Endothelial cell of umbilical vein (primary cell): ENCODE results near the gene CHERP. TPM values are rescaled to one million over a fixed set of nuclear protein-coding genes. Genes with fewer than 3 reads are reported as not detected.
A peak's percentile ranks its signal among the peaks of the same experiment; 100 is the strongest.

Source experiments
- BruUV-seq: library from RNA; stranded (reverse); fragments of 400-500 nt; replicated peaks from 2 replicates; lab custom pipeline; 2021; lab: Mats Ljungman, UMichigan
- CTCF ChIA-PET: fragments of 300-600, 350-600 bp; sonication (Branson Sonifier 250); formaldehyde crosslinking; loops from one replicate; lab custom pipeline; 2021; ENCODE audit warnings: antibody characterized with exemption, inconsistent platforms; lab: Charles Lee
- POLR2A ChIA-PET: fragments of 300-600, 350-600 bp; sonication (Branson Sonifier 250); formaldehyde crosslinking; loops from one replicate; lab custom pipeline; 2021; ENCODE audit warnings: antibody characterized with exemption, inconsistent platforms; lab: Charles Lee
- DNase-seq: peaks from one replicate; pipeline ENCODE4 v3.0.0-alpha.2; 2011; ENCODE audit warnings: low read depth, low spot score
- FAIRE-seq: peaks from 2 replicates; lab custom pipeline; 2011; peaks lifted over from hg19 to GRCh38; lab: Jason Lieb, UNC
- H2AFZ ChIP-seq: 2 replicates; pipeline ENCODE4 v1.6.0; 2012; ENCODE audit warnings: low read depth, low read length, control low read depth, inconsistent platforms
- H3K27ac ChIP-seq: 2 replicates; pipeline ENCODE4 v1.5.1; 2011; ENCODE audit warnings: low read depth, mild to moderate bottlenecking, control low read depth, low read length, moderate library complexity; ENCODE audit not compliant: insufficient read depth
- H3K27me3 ChIP-seq, 2 experiments: 2 replicates each; pipeline versions ENCODE4 v1.6.0 to v1.6.1; 2011; ENCODE audit warnings: low read length in 2 of 2, mixed read lengths in 1 of 2; ENCODE audit not compliant: control insufficient read depth in 2 of 2, insufficient read depth in 2 of 2
- H3K36me3 ChIP-seq, 2 experiments: 2 replicates in 1 of 2; 3 replicates in 1 of 2; pipeline ENCODE4 v1.5.1; 2011; ENCODE audit warnings: low read length in 2 of 2, mild to moderate bottlenecking in 1 of 2, moderate library complexity in 1 of 2; ENCODE audit not compliant: control insufficient read depth in 2 of 2, insufficient read depth in 2 of 2; ENCODE audit errors: extremely low read depth in 1 of 2
- H3K4me1 ChIP-seq: 3 replicates; pipeline ENCODE4 v1.5.1; 2011; ENCODE audit warnings: mild to moderate bottlenecking, low read length; ENCODE audit not compliant: control insufficient read depth, insufficient read depth; ENCODE audit errors: extremely low read depth
- H3K4me2 ChIP-seq: 2 replicates; pipeline ENCODE4 v1.6.1; 2011; ENCODE audit warnings: low read length, control low read depth, mixed read lengths; ENCODE audit not compliant: insufficient read depth
- H3K4me3 ChIP-seq, 3 experiments: fragments of 200-600 bp in 1 of 3; sonication (generic), shearing (Covaris generic) in 1 of 3; replicated peaks in 1 of 3; 2 replicates each; pipeline ENCODE4 v1.5.1; 2011 to 2016; ENCODE audit warnings: control low read depth in 3 of 3, low read length in 3 of 3, mild to moderate bottlenecking in 2 of 3, inconsistent platforms in 1 of 3, low read depth in 1 of 3, moderate library complexity in 1 of 3; ENCODE audit not compliant: insufficient read depth in 1 of 3
- H3K79me2 ChIP-seq: 2 replicates; pipeline ENCODE4 v1.6.0; 2012; ENCODE audit warnings: low read length, inconsistent platforms; ENCODE audit not compliant: control insufficient read depth, insufficient read depth
- H3K9ac ChIP-seq: replicated peaks from 2 replicates; pipeline ENCODE3; 2011; ENCODE audit warnings: low read length, control low read depth; ENCODE audit not compliant: insufficient read depth; ENCODE audit errors: extremely low read depth
- H3K9me1 ChIP-seq: replicated peaks from 3 replicates; pipeline ENCODE4 v1.6.0; 2011; ENCODE audit warnings: mild to moderate bottlenecking, low read length; ENCODE audit not compliant: control insufficient read depth, insufficient read depth; ENCODE audit errors: extremely low read depth
- H3K9me3 ChIP-seq: replicated peaks from 2 replicates; pipeline ENCODE4 v1.5.1; 2012; ENCODE audit warnings: low read length, inconsistent platforms; ENCODE audit not compliant: control insufficient read depth, insufficient read depth
- H4K20me1 ChIP-seq: replicated peaks from 2 replicates; pipeline ENCODE3; 2011; ENCODE audit warnings: mild to moderate bottlenecking, low read length; ENCODE audit not compliant: control insufficient read depth, insufficient read depth; ENCODE audit errors: extremely low read depth
- CTCF ChIP-seq, 2 donors: IDR thresholded peaks; 1 replicate in 1 of 2; 2 replicates in 1 of 2; pipeline ENCODE4 v1.5.1; 2011; ENCODE audit warnings: low read length in 2 of 2, mild to moderate bottlenecking in 2 of 2, moderate library complexity in 2 of 2, control low read depth in 1 of 2, inconsistent platforms in 1 of 2, low read depth in 1 of 2; ENCODE audit not compliant: insufficient read depth in 1 of 2; ENCODE audit errors: extremely low read depth in 1 of 2
- JUN ChIP-seq: IDR thresholded peaks from 2 replicates; pipeline ENCODE4 v1.6.1; 2011; ENCODE audit warnings: borderline replicate concordance, low read depth; ENCODE audit not compliant: insufficient read length, insufficient read depth
- MYC ChIP-seq: IDR thresholded peaks from one replicate; pipeline ENCODE4 v1.6.1; 2011; ENCODE audit warnings: mild to moderate bottlenecking, low read depth, low read length
- POLR2AphosphoS5 ChIP-seq: IDR thresholded peaks from 2 replicates; pipeline ENCODE4 v1.6.1; 2012; ENCODE audit warnings: low read depth, mild to moderate bottlenecking, control low read depth, low read length, moderate library complexity; ENCODE audit not compliant: insufficient read depth
- dilution Hi-C: fragments of 300-500 bp; cut with MboI; formaldehyde crosslinking; loops from one replicate; pipeline ENCODE4 v1.15.0; 2019; ENCODE audit warnings: low sequenced_read_pairs; ENCODE audit not compliant: extremely low pct_ligation_motif_present
- intact Hi-C: fragments of 100-400 bp; cut with micrococcal nuclease; formaldehyde crosslinking; loops from one replicate; pipeline ENCODE4 v1.10.0; 2022
- polyA plus RNA-seq, 4 experiments: library from polyadenylated mRNA; depleted of rRNA in 3 of 4; stranded (reverse) in 3 of 4; unstranded in 1 of 4; fragments of >200 nt; gene quantifications; 2 replicates each; pipeline versions ENCODE4 v1.2.1 to v1.2.3, GENCODE V29; 2011 to 2012; ENCODE audit warnings: missing spikeins in 1 of 4
- total RNA-seq: library from RNA; stranded (reverse); gene quantifications from 2 replicates; pipeline ENCODE4 v1.2.3, GENCODE V29; 2021

Gene CHERP
- total and polyA plus RNA-seq, 2 donors (not counting 3 experiments of a cell fraction or from before 2014, with no cell fraction given), result 8.9 to 53.9 TPM

- ChIA-PET POLR2A (no interaction called here), CTCF (interaction anchor here (1.4 to 2.4 kb wide), 2 partner anchors 11 to 14 kb away, joined by 4 to 7 read pairs; no protein-coding TSS in a partner anchor)
- BruUV-seq, result no TSS peak
- dilution Hi-C loops (no loop called here), intact Hi-C loops (no loop called here)
- H3K79me2 ChIP-seq, result peaks cover 61% of the 10 kb centered on the region
- H3K27me3 ChIP-seq, result no peaks in the 10 kb centered on the region
- H4K20me1 ChIP-seq, result no peaks in the 10 kb centered on the region
- no peak for TF ChIP-seq POLR2AphosphoS5
- no peak for TF ChIP-seq JUN
- no peak for FAIRE-seq
- no peak overlapping the region for H3K4me3 ChIP-seq
- DNase-seq, result no peak
- H3K4me2 ChIP-seq, result no peak overlapping the region
- H2AFZ ChIP-seq, result no peak overlapping the region
- H3K36me3 ChIP-seq, result peaks cover 0 to 19% of the 10 kb centered on the region in 2 experiments
- H3K9me3 ChIP-seq, result no peaks in the 10 kb centered on the region
- H3K9me1 ChIP-seq, result no peaks in the 10 kb centered on the region
- no peak overlapping the region for H3K27ac ChIP-seq
- peaks cover 16% of the 10 kb centered on the region for H3K4me1 ChIP-seq
- no peak overlapping the region for H3K9ac ChIP-seq
Observed at GRCh38 chr19:16573925-16574324, 31.7 kb upstream of the CHERP start.

GRCh38 chr19:16573296-16573695 lies 31.1 kb upstream of the CHERP start:
- peaks cover 0 to 19% of the 10 kb centered on the region in 2 experiments for H3K36me3 ChIP-seq
- no TSS peak for BruUV-seq
- H2AFZ ChIP-seq, result no peak overlapping the region
- H3K4me2 ChIP-seq, result peak overlapping the region; percentile 59
- ChIA-PET POLR2A (no interaction called here), CTCF (interaction anchor here (1.4 to 2.4 kb wide), 2 partner anchors 11 to 15 kb away, joined by 4 to 7 read pairs; no protein-coding TSS in a partner anchor)
- no peak for DNase-seq
- FAIRE-seq, result no peak
- no peak overlapping the region for H3K9ac ChIP-seq
- H3K27me3 ChIP-seq, result no peaks in the 10 kb centered on the region
- peaks cover 57% of the 10 kb centered on the region for H3K79me2 ChIP-seq
- intact Hi-C loops, result no loop called here
- H3K27ac ChIP-seq, result no peak overlapping the region
- dilution Hi-C loops, result no loop called here
- H3K9me3 ChIP-seq, result no peaks in the 10 kb centered on the region
- no peak for TF ChIP-seq POLR2AphosphoS5
- TF ChIP-seq MYC, result no peak
- TF ChIP-seq JUN, result no peak
- TF ChIP-seq CTCF (IDR thresholded peaks at IDR 0.05; ENCODE audit: extremely low read depth in 1 of 2, insufficient read depth in 1 of 2, low read depth in 1 of 2, low read length in 2 of 2), result no peak
- peaks cover 16% of the 10 kb centered on the region for H3K4me1 ChIP-seq
- peak overlapping the region in 2 of 3 experiments; percentile 73 to 75 for H3K4me3 ChIP-seq
- H3K9me1 ChIP-seq, result no peaks in the 10 kb centered on the region
- H4K20me1 ChIP-seq, result no peaks in the 10 kb centered on the region
